Fibroblast of lung (primary cell): ENCODE results near the gene PCGF1.

Experiments
- CTCF ChIP-seq, 2 donors: IDR thresholded peaks in 1 of 2; conservative IDR thresholded peaks in 1 of 2; 1 replicate in 1 of 2; 2 replicates in 1 of 2; pipeline ENCODE4 v1.5.1; 2011 to 2012; ENCODE audit warnings: low read length in 2 of 2, control low read depth in 1 of 2, inconsistent platforms in 1 of 2, low read depth in 1 of 2, mild to moderate bottlenecking in 1 of 2
- EZH2 ChIP-seq: IDR thresholded peaks from 2 replicates; pipeline ENCODE4 v1.5.1; 2012; ENCODE audit warnings: low read length, control low read depth, mild to moderate bottlenecking; ENCODE audit errors: missing control alignments

- TF ChIP-seq CTCF (conservative IDR thresholded peaks at IDR 0.05 in 1 of 2, IDR thresholded peaks at IDR 0.05 in 1 of 2; ENCODE audit: low read depth in 1 of 2, low read length in 2 of 2), result no peak
- no peak for TF ChIP-seq EZH2
Observed at GRCh38 chr2:74530239-74531187, 23.0 kb upstream of the PCGF1 start.
